CD1c-positive myeloid dendritic cell (primary cell): ENCODE results near the gene SPINK6.
A peak's percentile ranks its signal among the peaks of the same experiment; 100 is the strongest.

Source experiments
- DNase-seq: peaks from one replicate; pipeline ENCODE4 v3.0.0-alpha.2; 2016; ENCODE audit errors: extremely low spot score

The SPINK6 gene, protein sequence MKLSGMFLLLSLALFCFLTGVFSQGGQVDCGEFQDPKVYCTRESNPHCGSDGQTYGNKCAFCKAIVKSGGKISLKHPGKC

DNA sequence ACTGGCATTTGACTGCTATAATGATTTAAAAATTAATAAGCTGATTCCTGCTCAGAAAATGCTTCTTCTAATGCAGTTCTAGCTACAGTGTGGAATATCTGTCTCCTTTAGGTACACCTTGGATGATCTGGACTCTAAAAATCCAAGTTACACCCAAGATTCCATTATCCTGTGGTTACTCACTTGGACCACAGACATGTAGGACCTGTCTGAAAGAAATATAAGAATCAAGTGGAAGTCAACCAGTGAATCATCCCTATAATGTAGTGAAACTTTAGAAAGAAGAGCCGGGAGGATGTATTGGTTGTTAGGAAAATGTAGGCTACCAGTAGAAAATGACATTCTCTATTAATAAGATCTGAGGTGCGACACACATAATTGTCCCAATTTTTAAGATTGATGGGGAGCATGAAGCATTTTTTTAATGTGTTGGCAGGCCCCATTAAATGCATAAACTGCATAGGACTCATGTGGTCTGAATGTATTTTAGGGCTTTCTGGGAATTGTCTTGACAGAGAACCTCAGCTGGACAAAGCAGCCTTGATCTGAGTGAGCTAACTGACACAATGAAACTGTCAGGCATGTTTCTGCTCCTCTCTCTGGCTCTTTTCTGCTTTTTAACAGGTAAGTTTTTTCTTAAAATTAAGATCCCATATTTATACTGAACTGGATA, at the start of gene SPINK6:
Gene SPINK6, plus strand, starts transcription at position 512 of the 673 bp plus-strand sequence. Its CDS starts 55 bp downstream, at position 567.
- DNase-seq: no peak

DNA sequence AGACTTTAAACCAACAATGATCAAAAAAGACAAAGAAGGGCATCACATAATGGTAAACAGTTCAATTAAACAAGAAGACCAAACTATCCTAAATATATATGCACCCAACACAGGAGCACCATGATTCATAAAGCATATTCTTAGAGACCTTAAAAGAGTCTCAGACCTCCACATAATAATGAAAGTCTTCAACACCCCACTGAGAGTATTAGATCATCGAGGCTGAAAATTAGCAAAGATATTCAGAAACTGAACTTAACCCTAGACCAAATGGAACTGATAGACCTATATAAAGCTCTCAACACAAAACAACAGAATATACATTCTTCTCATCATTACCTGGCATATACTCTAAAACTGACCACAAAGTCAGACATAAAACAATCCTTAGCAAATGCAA, 46.2 kb upstream of the SPINK6 start:
- no peak for DNase-seq

DNA sequence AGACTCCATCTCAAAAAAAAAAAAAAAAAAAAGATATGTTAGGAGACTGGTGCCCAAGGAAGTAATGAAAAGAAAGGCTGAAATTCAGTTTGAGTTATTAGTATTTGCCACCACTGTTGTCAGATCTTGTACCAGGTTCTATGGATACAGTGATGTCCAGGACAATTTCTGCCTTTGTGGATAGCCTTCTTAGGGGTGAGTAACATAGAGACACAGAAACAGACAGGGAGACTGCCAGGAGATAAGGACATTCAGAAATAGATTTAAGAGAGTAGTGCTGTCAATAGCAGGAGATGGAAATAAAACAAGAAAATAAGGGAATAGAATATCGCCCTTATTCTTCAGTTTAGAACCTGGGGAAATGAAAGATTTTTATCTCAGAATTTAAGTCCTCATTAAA, 40.8 kb upstream of the SPINK6 start:
- DNase-seq: no peak

DNA sequence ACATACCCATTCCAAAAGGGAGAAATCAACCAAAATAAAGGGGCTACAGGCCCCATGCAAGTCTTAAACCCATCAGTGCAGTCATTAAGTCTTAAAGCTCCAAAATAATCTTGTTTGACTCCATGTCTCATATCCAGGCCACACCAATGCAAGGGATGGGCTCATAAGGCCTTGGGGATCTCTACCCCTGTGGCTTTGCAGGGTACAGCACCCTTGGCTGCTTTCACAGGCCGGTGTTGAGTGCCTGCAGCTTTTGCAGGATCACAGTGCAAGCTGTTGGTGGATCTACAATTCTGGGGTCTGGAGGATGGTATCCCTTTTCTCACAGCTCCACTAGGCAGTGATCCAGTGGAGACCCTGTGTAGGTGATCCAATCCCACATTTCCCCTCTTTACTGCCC, 39.5 kb upstream of the SPINK6 start:
- no peak for DNase-seq

DNA sequence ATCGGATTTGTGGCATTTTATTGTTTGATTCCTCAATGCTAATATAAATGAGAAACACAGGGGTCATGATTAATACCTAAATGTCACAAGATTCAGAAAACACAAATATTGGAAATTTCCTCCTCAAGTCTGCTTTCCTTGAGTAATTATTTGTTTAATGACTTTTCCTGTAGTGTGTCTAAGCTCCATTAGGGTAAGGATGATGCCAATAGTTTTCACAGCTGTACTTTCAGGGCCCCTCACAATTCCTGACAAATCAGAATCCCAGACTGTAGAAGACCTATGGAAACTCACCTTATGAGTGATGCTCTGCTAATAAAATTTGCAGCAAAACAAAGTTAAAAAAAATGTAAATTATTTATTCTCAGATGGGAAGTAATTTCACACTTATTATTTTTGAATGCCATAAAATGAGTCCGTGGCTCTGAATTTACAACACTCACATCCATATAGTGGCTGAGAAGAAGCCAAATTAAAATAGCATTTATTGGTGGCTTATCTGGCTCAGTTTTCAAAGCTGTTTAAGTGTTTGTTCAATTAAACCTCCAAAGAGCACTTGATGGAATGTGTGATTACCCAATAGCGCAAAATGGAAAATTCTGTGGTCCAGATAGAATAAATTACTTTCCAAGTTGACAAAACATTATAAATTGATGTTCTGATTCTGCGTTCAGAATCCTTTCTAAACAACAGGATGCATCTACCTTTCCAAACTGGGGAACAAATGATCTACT, 36.1 kb upstream of the SPINK6 start:
- DNase-seq: no peak

DNA sequence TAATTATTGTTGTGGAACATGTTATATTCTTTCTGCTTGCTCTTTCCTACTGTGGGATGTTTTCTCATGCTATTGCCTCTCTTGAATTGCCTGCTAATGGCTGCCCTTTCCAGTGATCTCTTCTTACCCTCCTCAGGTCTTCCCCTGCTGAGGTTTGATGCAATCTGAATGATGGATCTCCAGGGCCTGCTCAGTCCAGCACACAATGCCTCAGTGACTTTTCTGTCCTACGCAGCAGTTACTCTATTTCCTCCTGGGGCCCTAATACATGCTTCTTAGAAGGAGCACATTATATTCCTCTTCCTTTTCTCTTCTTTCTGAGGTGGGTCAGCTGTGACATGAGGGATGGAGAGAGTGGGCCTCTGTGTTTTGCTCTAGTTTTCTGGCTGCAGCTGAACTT, 34.6 kb upstream of the SPINK6 start, which contains the start of gene SPINK14:
Gene SPINK14, plus strand, starts transcription at position 301 of the 400 bp plus-strand sequence. CDS start 1,187 bp downstream, outside the sequence.
- no peak for DNase-seq

DNA sequence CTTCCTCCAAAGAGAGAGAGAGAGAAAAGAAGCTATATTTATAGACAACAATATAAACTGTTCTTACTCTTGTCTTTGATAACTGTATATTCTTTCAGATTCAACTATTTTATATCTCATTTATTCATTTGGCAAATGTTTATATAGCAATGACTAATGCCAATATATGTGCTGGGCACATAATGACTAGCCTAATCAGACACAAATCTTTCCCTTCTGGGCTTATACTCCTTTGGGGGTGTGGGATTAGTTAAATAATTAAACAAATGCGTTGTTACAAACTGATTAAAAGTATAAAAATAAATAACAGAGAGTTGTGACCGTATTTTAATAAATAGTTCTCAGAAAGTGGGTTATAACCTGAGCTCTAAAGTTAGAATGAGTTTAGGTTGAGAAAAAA, 30.5 kb upstream of the SPINK6 start:
- DNase-seq: no peak

DNA sequence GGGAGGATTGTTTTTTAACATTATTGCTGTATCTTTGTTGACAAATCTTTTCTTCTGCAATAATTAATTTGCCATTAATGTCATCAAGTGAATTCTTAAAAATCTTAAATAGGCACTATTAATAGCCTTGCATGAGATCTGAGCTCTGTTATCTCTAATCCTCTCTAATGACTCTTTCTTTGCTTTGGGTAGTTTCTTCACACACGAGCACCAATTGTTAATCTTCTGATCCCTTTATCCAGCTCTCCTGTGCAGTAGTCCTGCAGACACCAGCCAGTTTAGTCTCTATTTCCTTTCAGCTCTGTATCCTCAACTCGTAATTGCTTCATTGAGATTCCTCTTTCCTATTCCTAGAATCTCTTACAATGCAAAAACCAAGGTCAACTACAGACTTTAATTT, 26.4 kb upstream of the SPINK6 start:
- no peak for DNase-seq

DNA sequence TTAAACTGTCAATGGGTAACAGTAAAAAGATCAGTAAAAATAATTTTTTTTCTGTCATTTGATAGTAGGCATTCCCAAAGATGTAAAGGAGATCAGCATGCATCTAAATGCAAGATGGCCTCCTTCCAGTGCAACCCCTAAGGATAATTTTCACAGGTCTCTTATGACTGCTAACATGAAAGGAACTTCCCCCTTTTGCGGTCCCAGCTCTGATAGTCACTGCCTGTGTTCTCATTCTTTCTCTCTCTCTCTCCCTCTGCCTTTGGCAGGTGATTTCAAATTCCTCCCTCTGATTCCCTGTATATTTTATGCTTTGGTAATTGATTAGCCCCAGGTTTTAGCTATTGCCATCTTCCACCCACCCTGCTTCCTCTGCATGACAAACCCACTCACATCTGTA, 25.6 kb upstream of the SPINK6 start:
- no peak for DNase-seq

DNA sequence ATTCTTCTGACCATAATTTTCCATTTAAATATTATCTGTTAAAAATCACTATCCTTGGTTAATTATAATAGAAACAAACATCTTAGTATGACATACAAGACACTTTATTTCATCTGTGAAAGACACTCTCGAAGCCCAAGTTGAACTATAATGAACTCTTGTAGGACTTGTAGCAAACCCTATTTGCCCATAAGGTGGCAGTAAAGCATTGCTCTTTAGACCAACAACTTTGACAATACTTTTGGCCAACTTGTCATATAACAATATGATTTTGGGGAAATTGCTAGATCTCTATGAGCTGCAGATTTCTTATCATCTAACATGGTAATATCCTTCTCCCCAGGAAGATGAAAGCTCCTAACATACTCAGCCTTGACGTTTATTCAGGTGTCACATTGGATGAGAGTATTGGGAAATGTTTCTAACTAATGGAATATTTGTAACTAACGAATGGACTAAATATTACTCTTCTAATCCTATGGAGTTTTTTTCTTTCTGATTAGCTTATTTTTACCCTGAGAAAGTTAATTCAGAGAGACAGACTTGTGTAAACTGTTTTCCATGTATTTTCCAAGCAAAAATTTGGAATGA, 23.5 kb upstream of the SPINK6 start:
- DNase-seq: peak; percentile 85

DNA sequence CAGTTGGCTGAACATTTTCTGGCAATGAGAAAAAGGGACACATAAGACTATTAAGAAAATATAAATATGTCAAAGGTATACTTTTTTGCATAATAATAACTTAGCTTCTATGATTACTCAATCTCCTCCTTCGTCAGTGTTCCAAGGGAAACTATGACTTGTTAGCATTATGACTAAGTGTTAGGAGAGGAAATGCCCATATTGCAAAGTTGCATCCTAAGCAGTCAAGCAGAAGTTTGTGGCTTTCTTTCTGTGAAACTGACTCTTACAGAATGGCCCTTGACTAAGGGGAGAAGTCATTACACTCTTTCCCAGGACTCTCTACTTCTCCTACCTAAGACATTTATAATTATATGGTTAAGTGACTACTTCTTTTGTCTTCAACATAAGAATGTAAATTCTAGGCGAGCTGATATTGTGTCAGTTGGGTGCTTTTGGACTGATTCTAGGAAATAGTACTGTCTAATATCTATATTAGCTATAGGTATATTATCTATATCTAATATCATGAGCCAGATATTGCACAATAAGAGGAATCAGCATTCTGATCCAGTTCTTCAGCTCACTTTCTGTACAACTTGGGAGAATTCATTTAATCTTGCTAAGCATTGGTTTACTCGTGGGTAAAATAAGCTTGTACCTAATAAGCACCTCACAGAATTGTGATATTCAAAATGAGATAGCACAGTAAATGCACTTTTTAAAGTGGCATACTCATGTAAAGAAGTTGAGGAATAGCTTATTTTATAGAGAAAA, 16.4 kb upstream of the SPINK6 start:
- peak; percentile 91 for DNase-seq

DNA sequence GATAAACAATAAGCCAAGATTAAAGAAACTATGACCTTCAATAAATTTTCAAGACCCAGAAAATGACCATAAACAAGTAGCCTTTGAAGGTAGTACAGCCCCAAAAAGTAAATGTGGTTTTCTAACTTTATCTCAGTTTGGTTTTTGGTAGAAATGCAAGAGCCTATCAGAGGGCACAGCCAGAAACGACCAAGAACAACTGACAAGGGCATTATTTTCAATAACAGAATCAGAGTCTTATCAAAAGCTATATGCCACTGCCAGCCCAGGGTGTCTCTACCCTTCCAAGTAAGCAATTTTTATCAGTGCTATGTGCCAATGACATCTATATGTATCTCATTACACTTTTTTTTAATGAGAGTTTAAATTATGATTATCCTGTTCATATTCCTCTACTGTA, 11.8 kb upstream of the SPINK6 start:
- no peak for DNase-seq

DNA sequence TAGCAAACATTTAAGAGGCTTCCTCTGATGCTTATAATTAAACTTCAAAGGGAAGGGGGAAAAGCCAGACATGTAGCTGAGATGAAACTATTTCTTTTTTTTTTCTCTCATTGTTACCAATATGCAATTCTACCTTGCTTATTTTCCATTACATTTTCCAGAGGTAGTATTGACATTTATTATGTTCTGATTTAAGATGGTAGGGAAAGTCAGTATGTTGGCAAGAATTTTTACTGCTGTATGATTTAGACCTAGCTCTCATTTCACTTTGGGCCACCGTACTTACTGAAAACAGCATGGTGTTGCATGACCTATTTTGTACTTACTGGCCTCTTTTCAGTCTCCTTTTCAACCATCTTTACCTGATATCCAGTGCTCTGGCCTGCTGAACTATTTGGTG, 9.6 kb upstream of the SPINK6 start:
- no peak for DNase-seq

DNA sequence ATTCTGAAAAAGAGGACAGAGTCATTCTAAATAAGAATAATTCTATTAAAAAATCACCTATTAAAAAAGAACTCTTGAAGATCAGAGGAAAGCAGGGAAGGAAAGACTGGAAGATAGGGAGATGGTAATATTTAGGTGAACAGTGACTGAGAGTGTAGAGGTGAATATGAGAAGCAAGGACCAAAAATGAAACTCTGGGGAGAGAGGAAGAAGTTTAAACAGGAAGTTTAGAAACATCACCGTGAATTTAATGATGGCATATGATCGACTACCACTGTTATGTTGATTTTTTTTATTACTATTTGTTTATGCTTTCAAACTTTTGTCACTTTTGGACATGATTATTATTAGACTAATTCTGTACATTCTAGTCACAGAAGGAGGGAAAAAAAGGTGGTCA, 1.7 kb upstream of the SPINK6 start:
- DNase-seq: no peak

DNA sequence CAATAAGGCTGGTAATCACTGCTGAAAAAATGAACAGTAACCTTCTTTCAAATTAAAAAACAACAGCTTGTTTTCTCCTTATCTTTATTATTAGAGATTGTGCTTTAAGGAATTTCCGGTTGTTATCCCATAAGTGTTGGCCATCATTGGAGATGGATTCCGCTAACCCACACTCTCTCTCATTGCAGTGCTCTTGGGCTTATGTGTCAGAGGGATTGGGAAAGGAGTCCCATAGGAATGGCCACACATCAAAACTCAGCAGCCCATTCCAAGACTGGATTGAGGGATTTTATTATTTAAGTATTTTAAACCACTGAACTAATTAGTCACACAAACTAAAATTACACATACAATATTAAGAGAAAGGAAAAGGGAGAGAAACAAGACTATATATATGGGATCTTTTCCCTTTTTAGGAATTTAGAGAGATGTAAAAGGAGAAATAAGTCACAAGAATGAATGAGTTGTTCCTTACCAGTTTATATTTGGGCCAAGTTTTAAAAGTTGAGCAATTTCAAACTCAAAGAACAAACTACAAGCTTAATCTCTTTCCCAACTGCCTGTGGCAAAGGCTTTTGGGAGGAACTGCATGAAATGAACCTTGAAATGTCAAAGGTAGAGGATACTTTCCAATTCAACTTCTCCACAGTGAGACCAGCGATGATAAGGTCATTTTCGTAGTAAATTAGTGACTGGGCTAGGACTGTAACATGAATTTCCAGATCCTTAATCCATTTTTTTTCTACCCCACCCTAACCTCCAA, 2.4 kb downstream of the SPINK6 start:
- peak; percentile 52 for DNase-seq

DNA sequence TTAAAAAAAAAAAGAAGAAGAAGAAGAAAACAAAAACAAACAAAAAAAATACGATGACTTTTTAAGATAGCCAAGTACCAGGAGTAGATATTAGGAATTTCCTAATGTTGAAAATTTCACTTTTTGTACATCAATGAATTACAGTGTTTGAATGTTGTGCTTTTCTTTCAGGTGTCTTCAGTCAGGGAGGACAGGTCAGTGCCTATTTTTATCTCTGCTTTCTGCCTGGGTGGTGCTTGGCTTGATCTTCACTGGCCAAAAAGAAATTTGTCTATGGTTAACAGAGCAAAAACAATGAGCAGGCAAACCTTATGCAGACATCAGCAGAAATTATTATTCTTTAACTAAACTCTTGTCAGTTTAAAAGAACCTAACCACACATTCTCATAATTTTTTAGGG, 3.0 kb downstream of the SPINK6 start:
- no peak for DNase-seq

DNA sequence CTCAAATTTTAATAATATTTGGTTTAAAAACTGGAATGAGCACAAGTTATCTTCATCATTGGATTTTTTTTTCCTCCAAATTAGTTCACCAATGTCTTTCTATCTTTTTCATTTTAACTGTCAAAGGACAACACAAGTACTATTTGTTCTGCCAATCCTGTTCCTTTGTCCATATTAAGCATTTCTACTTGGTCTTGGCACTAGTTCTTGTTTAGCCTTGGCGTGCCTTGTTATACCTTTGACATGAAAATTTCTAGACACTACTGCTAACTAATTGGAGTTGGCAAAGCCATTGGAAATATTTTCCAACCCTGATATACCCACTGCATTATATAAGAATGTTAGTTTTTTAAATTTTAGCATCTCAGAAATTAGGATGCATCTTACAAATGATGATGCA, 3.8 kb downstream of the SPINK6 start:
- no peak for DNase-seq

DNA sequence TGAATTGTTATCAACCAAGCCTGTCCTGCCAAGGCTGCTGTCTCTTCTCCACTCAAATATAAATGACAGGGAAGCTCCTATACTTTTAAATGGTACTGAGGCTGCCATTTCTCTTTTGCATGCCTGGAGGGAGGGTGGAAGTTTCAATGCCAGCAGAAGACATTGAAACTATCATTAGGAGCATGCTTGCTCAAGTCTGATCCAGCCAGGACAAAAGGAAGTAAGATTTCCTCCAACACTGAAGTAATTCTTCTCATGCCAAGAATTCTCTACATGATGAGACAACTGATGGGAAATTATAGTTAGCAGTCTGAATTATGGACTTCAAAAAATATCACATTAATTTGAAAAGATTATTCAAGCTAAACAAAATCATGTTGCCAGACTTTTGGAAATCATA, 5.4 kb downstream of the SPINK6 start:
- DNase-seq: no peak

DNA sequence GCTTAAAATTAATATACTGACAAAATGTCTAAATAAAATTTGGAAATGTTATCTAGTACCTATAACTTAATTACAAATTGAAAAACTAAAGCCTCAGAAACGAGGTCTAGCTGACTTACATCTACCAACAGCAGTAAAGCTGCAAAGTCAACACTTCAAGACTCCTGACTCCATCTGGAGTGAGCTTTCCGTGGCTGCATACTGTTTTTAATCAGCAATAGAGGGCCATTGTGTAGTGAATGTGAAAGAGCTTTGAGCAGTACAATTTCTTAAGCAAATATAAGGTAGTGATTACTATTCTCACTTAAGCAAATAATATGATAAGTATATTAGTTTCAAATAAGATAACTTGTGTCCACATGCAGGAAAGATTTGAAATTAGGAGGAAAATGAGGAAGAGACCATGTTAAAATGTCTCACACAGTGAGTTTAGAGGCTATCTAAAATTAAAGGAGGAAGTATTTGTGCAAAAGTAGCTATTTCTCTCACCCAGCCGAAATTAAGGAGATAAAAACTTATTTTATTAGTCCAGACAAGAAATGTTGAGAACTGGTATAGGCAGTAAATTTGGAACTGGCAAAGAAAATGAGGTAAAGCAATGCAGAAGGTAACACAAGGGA, 6.4 kb downstream of the SPINK6 start:
- peak; percentile 20 for DNase-seq

DNA sequence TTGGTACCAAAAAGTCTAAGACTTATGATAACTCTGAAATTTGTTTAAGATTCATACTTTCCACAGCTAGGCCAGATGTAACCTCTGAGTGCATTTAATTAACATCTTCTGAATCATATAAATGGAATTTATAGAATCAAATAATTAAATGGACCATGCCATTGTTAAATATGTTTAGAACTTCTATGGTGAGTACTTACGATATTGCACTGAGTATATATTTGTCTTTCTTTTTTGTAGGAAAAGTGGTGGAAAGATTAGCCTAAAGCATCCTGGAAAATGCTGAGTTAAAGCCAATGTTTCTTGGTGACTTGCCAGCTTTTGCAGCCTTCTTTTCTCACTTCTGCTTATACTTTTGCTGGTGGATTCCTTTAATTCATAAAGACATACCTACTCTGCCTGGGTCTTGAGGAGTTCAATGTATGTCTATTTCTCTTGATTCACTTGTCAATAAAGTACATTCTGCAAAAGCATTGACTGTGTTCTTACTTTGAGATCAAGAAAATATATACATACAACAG, 11.9 kb downstream of the SPINK6 start:
- DNase-seq: peak; percentile 11

DNA sequence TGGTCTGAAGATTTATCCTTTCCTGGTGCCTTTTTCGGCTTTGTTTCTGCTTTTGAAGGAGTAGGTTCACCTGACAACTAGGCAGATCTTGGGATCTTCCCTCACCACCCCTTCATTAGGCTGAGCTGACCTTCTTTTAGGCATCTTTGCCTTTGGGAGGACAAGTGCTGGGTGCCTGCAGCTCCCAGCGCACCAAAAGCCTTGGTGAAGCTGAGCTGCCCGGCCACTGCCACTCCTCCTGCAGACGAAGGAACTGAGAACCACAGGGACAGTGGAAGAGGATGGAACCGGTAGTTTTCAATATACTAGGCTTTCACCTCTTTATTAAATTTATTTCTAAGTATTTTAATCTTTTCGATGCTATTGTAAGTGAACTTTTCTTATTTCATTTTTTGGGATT, 18.7 kb downstream of the SPINK6 start:
- no peak for DNase-seq
